CD1c-positive myeloid dendritic cell (primary cell): Measurements from ENCODE around the gene GUK1.
A peak's percentile ranks its signal among the peaks of the same experiment; 100 is the strongest.
"Not testable (repeated sequence)": the region's sequence is repeated elsewhere in the genome, so short reads cannot be mapped to it uniquely, and the experiment has no call there.

Experiments
- DNase-seq: peaks from one replicate; pipeline ENCODE4 v3.0.0-alpha.2; 2016; ENCODE audit errors: extremely low spot score

GUK1 gene

DNA sequence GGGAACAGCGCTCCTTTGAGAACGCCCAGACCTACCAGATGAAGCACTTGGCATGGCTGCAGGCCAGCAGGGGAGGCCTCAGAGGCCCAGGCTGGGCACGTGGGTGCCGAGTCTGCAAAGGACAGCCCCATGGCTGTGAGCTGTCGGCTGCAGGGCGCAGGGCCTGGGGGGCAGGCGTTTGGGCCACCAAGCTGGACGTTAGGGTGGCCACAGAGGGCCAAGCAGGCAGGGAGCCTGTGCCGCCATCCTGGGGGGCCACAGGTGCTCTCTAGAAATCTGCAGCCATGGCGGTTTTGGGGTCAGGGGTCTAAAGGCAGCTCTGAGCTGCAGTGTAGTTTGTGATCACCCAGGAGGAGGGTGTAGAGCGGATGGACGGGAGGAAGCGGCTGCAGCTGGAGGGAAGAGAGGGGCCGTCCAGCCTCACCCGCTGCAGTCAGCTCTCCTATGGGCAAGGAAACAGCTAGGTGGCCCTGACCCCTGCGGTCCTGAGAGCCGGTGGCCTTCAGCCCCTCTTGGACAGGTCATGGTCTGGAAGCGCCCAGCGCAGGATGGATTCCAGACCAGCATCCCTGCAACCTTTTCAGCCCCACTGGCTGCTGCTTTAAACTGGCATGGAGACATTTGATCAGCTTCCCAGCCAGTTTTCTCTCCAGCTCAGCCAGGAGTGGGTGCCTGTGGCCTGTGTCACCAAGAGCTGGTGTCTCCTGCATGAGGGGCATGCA lies 36.5 kb downstream of the GUK1 start:
- DNase-seq, result no peak

DNA sequence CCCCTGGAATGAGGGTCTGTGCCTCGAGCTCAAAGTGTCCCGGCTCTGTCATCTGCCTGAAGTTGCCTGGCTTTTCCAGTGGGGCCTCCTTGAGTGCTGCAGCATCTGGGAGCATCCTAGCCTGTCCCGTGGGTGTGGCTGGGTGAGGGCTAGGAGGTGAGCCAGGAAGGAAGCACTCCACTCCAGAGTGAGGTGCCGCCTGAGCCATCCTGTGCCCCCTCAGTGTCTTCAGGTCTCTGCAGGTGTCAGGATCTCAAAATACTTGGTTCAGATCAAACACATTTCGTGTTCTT lies 37.0 kb downstream of the GUK1 start:
- DNase-seq, result no peak

DNA sequence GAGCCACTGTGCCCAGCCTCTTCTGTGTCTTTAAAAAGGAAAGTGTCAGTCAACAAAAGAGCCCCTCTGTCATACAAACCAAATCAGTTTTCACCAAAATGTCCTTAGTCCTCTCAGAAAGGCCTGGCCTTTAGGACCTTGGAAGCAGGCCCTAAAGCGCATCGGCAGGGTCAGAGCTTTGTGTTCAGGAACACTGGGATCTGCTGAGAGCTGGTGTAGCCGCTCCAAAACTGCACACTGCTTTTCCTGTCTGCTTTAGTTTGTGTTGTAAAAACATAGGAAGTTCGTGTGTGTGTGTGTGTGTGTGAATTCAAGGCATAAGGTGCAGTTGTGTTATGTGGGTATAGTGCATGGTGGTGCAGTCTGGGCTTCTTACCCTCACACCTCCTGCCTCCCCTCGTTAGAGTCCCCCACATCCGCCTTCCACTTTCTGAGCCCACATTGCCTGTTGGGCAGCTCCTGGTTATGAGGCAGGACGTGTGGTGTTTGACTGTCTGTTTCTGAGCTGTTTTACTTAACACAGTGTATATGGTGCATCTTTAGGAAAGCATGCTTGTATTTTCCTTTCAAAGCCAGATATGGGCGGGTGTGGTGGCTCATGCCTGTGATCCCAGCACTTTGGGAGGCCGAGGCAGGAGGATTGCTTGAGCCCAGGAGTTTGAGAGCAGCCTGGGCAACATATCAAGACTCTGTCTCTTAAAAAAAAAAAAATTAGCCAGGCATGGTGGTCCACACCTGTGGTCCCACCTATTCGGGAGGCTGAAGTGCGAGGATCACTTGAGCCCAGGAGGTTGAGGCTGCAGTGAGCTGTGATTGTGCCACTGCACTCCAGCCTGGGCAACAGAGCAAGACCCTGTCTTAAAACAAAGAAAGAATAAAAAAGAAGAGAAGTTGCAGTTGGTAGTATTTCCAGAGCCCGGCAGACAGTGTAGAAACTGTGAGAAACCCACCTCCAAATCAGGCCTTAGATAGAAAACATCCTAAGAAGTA lies 37.9 kb downstream of the GUK1 start:
- no peak for DNase-seq

DNA sequence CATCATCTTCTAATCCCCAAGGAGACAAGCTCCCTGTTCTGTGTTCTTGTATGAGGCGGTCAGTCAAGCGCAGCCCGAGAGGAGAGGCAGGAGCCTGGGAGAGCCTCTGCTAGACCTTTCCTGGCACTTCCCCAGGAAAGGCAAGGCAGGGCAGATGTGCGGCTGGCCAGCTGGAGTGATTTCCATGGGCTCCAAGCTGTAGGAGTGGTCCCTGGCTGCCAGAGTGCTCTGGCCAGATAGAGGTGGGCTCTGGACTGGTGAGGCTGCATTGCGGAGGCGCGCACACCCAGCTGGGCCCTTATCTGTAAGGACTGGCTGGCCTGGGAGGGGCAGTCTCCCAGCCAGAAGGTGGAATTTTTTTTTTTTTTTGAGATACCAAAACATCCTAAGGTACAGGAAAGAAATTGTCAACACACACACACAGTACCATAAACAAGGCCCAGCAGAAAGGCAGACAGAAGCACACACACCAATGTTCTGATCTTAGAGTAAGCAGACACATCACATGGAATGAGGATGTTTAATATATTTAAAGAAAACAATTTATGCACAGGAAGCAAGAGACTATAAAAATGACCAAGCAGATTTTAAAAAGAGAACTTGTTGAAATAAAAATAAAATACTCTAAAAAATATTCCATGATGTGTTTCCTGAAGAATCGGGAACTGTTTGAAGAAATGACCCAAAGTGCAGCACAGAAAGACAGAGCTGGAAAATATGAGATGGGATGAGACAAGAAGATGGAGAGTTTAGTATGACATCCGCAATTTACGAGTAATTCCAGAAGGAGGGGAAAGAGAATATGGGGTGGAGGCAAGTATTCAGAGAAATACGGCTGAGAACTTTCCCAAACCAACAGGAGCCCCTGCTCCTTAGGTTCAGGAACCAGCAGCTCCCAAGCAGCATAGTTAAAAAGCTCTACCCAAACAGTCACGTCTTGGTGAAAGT lies 38.9 kb downstream of the GUK1 start:
- no peak for DNase-seq

DNA sequence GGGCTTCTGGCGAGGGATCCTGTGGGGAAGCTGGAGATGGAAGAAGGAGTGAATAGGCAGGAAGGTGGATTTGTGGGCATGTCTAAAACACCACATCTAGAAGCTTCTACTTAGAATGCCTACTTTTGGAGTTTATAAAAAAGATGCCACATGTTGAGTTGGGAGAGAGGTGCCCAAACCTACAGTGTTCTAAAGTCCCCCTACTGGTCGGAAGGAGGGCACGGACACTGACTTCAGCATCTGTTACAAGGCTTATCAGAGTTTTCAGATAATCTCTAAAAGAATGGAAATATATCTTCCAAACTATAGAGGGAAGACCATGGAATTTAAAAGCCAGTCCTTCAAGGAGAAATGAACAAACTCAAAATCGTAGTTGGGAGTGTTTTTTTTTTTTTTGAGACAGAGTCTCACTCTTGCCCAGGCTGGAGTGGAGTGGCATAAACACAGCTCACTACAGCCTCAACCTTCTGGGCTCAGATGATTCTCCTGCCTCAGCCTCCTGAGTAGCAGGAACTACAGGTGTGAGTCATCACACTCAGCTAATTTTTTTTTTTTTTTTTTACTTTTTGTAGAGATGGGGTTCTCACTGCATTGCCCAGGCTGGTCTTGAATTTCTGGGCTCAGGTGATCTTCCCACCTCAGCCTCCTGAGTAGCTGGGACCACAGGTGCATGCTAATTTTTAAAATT lies 40.3 kb downstream of the GUK1 start:
- no peak for DNase-seq

DNA sequence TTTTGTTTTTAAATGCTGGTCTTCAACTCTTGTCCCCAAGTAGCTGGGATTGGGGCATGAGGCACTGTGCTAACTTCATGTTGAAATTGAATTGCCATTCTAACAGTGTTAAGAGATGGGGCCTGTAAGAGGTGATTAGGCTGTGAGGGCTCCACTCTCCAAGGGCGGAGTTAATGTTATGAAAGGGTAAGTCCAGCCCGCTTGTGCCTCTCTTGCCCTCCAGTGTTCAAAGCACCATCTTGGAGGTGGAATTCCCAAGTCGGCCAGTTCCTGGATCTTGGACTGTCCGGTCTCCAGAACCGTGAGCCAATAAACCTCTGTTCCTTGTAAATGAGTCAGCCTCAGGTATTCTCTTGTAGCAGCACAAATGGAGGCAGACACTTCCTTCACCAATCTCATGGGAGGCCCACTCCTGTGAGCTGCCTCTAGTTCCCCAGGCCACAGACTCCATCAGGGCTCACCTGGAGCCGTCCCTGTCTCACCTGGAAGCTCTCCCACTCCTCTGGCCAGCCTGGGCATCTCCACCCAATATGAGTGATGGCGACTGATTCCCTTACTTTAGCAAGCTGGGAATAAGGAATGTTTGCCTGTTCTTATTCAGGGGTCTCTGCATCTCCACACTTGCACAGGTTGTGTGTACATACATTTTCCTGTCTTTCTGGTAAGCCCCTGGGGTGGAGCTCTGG lies 41.0 kb downstream of the GUK1 start:
- no peak for DNase-seq

DNA sequence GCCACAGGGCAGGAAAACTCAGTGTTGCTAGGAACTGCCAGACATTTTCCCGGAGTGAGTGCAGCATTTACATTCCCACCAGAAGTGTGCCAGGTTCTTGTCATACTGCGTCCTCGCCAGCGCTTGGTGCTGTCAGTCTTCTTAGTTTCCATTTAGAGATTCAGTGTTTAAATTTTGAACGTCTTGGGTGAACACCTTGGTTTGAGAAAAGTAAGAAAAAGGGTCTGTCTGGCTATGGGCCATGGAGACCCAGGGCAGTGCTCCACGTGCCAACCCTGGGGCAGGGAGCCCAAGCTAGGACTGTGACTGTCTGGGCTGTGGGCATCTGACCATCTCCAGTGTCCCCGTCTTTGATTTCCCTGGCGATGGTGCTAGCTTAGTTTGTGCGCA lies 41.6 kb downstream of the GUK1 start:
- DNase-seq, result no peak

DNA sequence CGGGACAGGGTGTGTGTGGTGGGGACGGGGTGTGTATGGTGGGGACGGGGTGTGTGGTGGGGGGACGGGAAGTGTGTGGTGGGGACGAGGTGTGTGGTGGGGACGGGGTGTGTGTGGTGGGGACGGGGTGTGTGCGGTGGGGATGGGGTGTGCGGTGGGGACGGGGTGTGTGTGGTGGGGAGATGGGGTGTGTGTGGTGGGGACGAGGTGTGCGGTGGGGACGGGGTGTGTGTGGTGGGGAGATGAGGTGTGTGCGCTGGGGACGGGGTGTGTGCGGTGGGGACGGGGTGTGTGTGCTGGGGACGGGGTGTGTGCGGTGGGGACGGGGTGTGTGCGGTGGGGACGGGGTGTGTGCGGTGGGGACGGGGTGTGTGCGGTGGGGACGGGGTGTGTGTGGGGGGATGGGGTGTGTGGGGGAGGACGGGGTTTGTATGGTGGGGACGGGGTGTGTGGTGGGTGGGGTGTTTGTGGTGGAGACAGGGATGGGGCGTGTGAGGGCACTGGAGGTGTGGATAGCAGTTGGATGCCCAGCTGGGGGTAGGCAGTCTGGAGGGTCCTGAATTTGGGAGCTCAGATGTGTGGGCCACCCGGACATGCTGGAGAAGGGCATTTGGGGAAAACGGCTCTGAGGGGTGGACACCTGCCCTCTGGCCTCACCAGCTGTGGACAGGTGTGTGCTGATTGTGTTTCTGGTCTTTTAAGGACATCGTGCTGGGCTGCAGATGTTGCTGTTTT lies 42.4 kb downstream of the GUK1 start:
- DNase-seq, result no peak

DNA sequence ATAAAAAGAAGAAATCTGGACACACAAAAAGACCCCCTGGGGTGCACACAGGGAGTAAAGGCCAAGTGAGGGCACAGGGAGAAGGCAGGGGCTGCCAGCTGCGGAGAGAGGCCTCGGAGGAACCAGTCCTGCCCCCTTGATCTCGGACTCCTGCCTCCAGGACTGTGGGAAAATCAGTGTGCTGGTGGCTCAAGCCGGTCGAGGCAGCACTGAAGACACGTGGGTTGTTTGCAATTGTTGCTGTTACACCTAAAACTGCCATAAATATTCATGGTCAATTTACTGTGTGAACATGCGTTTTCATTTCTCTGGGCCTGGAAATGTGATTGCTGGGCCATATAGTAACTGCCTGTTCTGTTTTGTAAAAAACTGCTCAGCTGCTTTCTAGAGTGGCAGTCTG lies 44.1 kb downstream of the GUK1 start:
- no peak for DNase-seq

DNA sequence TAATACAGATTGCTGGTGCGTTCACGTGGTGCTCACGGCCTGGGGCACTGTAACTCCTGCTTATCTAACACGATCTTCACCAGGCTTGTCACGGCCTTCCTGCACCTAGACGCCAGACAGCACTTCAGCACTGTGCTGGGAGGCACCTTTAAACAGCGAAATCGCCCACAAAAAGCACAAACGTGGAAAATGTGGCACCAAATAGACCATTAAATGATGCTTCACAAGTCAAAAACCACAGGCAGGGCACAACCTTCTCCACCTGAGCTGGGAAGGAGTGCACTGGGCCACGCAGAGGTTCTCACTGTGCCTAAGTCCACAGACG lies 45.5 kb downstream of the GUK1 start:
- DNase-seq, result peak; percentile 7

DNA sequence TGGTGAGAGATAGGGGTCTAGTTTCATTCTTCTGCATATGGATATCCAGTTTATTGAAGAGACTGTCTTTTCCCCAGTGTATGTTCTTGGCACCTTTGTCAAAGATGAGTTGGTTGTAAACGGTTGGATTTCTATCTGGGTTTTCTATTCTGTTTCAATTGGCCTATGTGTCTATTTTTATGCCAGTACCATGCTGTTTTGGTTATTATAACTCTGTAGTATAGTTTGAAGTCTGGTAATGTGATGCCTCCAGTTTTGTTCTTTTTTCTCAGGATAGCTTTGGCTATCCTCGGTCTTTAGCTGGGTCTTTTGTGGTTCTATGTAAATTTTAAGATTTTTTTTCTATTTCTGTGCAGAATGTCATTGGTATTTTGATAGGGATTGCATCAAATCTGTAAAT lies 48.2 kb downstream of the GUK1 start:
- DNase-seq, result not testable (repeated sequence)

DNA sequence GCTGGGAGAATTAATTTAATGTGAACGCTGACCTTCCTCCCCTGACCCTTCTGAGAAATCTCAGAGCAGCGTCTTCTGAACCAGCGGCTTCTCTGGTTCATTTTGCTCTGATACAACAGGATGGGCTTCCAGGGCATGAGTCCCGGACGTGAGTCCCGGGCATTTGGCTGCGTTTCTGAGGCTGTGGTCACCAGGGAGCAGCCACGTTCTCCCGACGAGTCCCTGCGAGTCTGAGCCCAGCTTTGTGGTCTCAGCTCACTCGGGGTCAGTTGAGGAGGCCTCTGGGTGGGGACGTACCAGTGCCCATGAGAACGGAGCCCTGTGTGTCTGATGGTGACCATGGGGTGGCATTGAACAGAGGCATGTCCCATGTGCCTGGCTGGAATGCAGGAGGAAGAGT lies 50.1 kb downstream of the GUK1 start:
- DNase-seq, result no peak

DNA sequence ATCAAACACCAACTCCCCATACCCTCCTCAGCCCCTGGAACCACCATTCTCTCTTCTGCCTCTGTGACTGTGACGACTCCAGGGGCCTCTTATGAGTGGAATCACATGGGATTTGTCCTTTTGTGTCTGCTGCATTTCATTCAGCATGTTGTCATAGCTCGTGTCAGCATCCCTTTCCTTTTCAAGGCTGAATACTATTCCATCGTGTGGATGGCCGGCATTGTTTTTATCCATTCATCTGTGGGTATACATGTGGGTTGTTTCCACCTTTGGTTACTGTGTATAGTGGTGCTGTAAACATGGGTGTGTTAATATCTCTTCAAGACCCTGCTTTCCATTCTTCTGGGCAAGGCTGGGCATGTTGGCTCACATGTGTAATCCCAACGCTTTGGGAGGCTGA lies 50.7 kb downstream of the GUK1 start:
- no peak for DNase-seq

DNA sequence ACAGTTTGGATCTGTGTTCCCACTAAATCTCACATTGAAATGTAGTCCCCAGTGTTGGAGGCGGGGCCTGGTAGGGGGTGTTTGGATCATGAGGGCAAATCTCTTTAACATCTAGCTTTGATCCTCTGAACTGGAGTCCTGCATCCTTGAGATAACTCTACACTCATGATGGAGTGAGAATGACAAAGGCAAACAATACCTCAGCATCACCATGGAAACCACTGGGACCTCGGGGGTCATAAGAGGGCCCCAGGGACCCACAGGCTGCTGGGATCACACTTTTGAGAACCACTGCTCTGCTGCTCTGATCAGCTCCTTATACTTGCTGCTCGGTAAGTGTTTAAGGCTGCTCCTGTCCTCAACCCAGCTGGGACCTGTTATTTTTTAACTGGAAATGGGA lies 54.4 kb downstream of the GUK1 start:
- no peak for DNase-seq

DNA sequence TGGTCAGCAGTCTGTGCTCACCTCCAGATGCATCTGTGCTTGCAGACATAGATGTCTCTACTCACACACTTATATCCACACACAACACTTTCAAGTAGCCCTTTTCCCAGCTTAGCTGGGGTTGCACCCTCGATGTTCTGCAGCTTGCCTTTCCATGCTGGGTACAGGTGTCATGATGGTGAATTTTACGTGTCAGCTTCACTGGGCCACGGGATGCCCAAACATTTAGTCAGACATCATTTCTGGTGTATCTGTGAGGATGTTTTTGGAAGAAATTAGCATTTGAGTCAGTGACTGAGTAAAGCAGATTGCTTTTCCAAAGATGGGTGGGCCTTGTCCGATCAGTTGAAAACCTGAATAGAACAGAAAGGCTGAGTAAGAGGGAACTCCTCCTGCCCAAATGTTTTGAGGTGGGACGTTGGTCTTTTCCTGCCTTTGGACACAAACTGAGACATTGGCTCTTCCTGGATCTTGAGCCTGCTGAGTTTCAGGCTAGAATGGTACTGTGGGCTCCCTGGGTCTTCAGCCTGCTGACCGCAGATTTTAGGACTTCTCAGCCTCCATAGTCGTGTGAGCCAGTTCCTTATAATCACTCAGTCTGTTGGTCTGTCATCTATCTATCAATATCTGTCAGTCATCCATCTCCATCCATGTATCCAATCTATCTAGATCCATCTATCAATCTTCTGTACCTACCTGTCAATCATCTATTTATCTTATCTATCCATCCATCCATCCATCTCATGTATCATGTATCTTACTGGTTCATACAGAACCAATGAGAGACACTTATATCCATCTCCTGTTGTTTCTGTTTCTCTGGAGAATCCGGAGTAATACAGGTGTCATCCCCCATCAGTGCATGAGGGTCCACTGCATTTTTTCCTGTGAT lies 55.1 kb downstream of the GUK1 start:
- no peak for DNase-seq

DNA sequence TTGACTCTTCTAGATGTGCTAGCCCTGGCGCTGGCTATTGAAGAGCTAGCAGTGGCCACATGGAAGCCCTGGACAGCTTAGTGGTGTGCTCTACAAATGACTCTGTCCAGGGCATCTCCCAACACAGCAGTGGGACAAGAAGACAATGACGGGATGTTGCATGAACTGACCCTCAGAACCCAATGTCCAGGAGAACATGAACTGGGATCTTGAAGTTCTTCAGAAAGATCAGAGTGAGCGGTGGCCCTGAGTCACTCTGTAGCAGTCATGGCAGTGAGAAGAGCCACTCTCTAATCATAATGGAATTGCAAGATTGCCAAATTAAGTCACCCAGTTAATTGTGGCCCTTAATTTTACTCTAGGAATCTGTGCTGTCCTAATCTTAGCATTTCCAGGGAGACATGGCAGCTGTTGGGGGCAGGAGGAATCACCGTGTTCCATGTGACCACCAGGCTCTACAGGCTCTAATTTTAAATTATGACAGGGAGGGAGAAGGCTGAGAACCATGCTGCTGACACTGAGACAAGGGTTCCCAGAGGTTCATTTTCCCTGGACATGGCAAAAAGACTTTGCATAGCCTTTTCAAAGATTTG lies 57.6 kb downstream of the GUK1 start:
- DNase-seq, result no peak
